IPS-11a (cell line): ENCODE data around the gene GM2A.

Experiments
- H3K4me3 ChIP-seq: one replicate; pipeline ENCODE4 v1.5.1; 2013; ENCODE audit warnings: low read depth, low read length, control low read depth

GM2A gene

DNA sequence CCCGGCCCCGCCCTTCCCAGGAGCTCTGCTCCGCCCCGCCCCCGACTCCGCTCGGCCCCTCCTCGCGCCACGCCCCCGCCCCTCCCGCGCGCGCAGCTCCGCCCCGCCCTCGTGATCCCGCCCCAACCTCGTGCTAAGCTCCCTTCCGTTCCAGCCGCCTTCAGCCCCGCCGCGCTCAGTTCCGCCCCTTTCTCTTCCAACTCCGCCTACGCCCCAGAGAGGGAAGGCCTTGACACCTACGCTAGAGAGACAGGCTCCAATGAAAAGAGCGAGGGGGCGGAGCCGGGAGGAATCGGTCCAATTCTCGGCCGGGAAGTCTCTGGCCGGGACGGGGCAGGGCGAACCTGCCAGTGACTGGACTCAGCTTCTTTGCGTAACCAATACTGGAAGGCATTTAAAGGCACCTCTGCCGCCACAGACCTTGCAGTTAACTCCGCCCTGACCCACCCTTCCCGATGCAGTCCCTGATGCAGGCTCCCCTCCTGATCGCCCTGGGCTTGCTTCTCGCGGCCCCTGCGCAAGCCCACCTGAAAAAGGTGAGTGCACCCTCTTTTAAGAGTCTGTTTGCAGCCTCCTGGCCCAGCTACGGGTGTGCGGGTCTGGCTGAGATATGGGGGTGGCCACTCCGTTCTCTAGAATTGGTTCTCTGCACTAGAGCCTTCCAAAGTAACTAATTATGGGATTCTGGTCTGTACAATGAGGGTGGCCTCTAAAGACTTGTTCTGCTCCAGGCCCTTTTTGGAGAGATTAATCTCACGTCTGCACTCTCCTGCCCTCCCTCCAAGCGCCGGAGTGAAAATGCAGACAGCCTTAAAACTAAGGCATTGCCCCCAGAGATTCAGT lies at the start of gene GM2A:
Gene GM2A, plus strand, starts transcription at position 424 of the 843 bp plus-strand sequence. Its CDS starts 32 bp downstream, at position 456.
- peak within 1 kb of the TSS; percentile 63 for H3K4me3 ChIP-seq

DNA sequence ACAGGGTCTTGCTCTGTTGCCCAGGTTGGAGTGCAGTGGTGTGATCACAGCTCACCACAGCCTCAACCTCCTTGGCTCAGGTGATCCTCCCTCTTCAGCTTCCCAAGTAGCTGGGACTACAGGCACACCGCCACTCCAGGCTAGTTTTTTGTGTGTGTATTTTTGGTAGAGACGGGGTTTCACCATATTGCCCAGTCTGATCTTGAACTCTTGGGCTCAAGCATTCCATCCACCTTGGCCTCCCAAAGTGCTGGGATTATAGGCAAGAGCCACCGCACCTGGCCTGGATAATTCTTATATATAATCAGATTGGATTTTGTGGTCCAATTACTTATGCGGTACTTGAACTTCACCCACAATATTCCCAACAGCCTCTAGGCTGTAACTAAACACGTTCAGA lies 48.9 kb upstream of the GM2A start:
- H3K4me3 ChIP-seq: no peak overlapping the region

DNA sequence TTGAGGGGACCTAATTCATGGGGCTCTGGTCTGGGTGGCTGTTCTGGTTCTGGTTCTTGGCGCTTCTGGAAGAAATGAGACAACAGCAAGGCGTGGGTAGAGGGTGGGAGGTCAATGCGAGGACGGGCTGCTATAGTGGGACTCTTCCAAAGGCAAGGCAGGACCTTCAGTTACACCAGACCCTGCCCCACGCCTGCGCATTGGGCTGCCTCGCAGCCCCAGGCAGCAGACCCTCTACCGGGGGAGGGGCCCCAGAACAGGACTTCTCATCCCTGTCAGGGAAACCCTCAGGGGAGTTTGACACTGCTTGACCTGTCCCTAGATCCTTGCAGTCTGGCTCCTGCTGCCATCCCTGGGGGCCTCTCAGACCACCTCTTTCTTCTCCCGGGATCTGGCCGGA lies 47.6 kb upstream of the GM2A start:
- H3K4me3 ChIP-seq: no peak overlapping the region

DNA sequence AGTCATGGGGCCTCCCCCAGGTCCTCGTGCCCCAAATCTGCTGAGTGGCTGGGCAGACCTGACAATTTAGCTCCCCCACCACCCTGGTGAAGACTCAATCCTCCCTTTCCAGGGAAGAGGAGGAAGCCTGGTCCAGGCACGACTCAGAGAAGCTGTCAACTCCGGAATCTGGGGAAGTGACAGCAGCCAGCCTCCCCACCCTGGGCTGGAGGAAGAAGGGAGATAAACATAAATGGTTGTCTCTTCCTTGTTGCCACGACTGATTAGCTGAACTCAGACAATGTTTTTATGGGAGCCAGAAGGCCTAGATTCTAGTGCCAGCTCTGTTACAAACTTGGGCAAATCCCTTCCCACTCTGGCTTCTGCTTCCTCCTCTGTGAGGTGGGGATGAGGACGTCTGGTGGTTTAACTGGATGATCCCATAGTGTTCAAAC lies 44.5 kb upstream of the GM2A start:
- H3K4me3 ChIP-seq: no peak overlapping the region

DNA sequence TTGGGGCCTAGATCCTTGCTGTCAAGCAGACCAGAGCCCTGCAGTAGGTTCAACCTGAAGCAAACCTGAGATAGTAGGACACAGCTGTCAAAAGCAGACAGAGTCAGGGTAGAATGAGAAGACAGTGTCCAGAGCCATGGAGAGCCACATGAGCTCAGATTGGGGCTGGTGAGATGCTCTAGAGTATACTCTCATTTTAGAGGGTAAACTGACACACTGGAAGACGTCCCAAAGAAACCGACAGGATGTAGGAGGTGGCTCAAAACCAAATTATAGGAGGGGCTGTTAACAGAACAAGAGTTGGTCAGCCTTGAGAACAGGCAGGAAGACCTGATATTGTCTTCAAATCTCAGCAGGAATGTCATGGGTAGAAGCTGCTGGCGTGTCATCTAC lies 40.6 kb upstream of the GM2A start:
- H3K4me3 ChIP-seq: no peak overlapping the region

GRCh38 chr5:151213803-151214613 lies 39.0 kb upstream of the GM2A start:
- H3K4me3 ChIP-seq: no peak overlapping the region

- no peak overlapping the region for H3K4me3 ChIP-seq
Measured at GRCh38 chr5:151214614-151215545, 38.1 kb upstream of the GM2A start.

- H3K4me3 ChIP-seq: no peak overlapping the region
Measured at GRCh38 chr5:151215546-151215880, 37.5 kb upstream of the GM2A start.

DNA sequence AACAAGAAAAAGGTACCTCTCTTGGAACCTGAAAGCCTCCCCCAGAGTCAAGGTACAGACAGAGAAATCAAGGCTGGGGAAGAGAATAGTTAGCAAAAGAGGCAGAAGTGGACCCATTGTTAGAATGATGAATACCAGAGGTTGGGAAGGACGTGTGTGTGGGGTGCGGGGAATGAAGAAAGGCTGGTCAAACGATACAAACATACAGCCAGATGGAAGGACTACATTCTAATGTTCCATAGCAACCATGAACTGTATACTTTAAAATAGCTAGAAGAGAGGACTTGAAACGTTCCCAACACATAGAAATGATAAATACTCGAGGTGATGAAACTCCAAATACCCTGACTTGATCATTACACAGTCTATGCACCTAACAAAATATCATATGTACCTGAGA lies 36.2 kb upstream of the GM2A start:
- no peak overlapping the region for H3K4me3 ChIP-seq

- no peak overlapping the region for H3K4me3 ChIP-seq
Measured at GRCh38 chr5:151218177-151218576, 34.8 kb upstream of the GM2A start.

GRCh38 chr5:151219138-151219537 lies 33.8 kb upstream of the GM2A start:
- H3K4me3 ChIP-seq: no peak overlapping the region

- H3K4me3 ChIP-seq: no peak overlapping the region
Measured at GRCh38 chr5:151219789-151220188, 33.2 kb upstream of the GM2A start.

DNA sequence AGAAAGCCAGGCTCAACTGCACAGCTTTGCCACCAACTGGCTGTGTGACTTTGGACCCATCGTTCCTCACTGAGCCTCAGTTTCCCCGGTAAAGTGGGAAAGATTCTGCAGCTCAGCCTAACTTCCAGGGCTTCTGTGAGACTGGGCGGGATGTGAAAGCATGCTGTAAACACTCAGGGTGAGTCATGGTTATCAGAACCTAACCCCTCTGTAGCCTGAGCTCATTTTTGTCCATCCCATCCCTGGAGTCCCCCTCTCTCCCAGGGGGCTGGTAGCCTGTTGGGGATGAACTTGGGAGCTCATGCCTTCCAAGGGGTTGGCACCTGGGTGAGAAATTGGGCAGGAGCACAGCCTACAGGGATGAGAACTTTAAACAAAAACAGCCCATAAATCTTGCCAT lies 31.4 kb upstream of the GM2A start:
- H3K4me3 ChIP-seq: no peak overlapping the region

GRCh38 chr5:151222054-151222789 lies 30.8 kb upstream of the GM2A start:
- no peak overlapping the region for H3K4me3 ChIP-seq

DNA sequence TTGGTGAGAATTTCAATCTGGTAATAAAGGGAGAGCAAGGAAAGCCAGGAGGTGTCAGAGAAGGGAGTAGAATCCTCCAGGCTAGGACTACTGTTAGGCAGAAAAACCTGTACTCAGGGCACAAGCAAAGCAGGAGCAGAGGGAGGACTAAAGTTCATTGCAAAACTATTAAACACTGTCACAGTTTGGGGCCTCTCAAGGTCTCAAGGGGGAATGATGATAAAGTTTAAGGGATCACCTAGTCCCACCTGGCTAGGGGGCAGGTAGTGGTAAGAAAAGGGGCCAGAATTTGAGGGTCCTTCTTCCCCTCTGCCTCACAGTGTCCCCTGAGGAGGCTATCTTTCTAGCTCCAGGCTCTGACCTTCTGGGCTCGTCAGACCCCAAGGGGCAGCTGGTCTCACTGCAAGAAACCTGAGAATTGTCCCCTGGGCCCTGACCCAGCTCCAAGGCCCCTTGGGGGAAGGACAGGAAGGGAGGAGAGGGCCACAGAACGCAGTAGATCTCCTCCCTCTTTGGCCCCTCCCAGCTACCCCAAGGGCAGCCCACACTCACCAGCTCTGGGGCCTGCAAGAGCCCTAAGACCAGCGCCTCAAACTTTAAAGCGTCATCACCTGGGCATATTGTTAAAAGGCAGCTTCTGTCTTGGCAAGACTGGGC lies 30.1 kb upstream of the GM2A start:
- peak overlapping the region; percentile 69 for H3K4me3 ChIP-seq

- peak within 1 kb of the TSS; percentile 69 for H3K4me3 ChIP-seq
Measured at GRCh38 chr5:151223447-151224264, 29.3 kb upstream of the GM2A start, which contains the start of gene CCDC69. TSS of gene CCDC69 (minus strand) at chr5:151224092. CDS start at chr5:151223970, 122 bp downstream.

DNA sequence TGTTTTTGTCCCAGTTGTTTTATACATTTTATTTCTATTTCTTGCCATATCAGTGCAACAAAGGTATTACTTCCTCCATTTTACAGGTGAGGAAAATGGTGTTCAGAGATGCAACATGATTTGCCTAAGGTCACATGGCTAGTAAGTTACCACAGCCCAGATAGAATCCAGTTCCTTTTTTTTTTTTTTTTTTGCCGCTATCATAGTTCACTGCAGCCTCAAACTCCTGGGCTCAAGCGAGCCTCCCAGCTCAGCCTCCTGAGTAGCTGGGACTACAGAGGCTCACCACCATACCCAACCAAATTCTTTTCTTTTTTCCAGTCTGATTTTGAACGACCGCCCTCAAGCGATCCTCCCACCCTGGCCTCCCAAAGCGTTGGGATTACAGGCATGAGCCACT lies 28.6 kb upstream of the GM2A start:
- H3K4me3 ChIP-seq: no peak overlapping the region

DNA sequence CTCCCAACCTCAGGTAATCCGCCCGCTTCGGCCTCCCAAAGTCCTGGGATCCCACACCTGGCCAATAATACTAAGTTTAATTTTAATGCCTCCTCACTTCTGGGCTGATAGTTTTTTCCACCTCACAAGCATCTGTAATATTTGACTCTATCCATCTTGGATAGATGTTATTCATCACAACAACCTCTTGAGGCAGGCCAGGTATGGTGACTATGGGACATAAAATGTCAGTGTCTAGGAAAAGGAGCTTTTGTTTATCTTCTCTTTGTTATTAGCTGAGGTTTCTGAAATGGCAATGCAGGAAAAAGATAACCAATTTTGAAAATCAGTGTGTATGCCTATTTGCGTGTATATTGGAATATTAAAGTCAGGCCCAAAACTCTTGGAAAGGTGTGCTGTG lies 27.9 kb upstream of the GM2A start:
- no peak overlapping the region for H3K4me3 ChIP-seq

DNA sequence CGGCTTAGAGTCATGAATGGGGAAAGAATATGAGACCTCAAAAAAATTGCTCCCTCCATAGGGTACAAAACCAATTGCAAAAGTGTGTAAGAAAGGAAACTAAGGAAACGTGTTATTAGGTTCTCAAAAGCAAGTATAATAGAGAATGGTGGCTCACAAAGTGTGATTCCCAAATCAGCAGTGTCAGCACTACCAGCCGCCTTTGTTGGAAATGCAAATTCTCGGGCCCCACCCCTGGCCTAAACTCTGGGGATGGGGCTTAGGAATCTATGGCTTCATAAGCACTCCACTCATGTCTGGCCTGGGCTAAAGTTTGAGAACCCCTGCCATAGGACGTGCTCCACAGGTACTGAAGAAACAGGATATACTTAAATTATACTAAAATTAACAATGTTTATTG lies 27.5 kb upstream of the GM2A start:
- no peak overlapping the region for H3K4me3 ChIP-seq
